OCI-LY7 (cell line): ENCODE data around the gene GSTK1.

Experiments
- CTCF ChIP-seq: fragments of 200-600 bp; sonication (generic); conservative IDR thresholded peaks from 2 replicates; pipeline ENCODE4 v1.5.1; 2014; ENCODE audit warnings: mild to moderate bottlenecking, antibody characterized with exemption, low read length, moderate library complexity, mixed read lengths
- EZH2phosphoT487 ChIP-seq: fragments of 200-600 bp; sonication (generic); IDR thresholded peaks from 2 replicates; pipeline ENCODE4 v1.6.1; 2018; ENCODE audit warnings: low read depth, borderline replicate concordance, mild to moderate bottlenecking, mixed run types, antibody characterized with exemption, low read length, moderate library complexity, mixed read lengths

GRCh38 chr7:143227806-143228205 is 35.4 kb upstream of the GSTK1 start:
- TF ChIP-seq CTCF (no peak), EZH2phosphoT487 (no peak)
